Ovary (tissue), 3 donors: ENCODE results near the gene CD9.

Source experiments
- CTCF ChIP-seq, 3 donors: fragments of 450-650 bp in 2 of 3; fragments of 200-600 bp in 1 of 3; IDR thresholded peaks; one replicate each; pipeline versions ENCODE4 v1.5.1 to v1.8.0; 2016 to 2022; ENCODE audit warnings: antibody characterized with exemption in 3 of 3, mild to moderate bottlenecking in 1 of 3
- EP300 ChIP-seq: sonication (generic); formaldehyde crosslinking; IDR thresholded peaks from one replicate; pipeline ENCODE4 v1.6.1; 2017; ENCODE audit warnings: antibody characterized with exemption
- donor health status: DM: no; HTN: no; CAD: no.

DNA sequence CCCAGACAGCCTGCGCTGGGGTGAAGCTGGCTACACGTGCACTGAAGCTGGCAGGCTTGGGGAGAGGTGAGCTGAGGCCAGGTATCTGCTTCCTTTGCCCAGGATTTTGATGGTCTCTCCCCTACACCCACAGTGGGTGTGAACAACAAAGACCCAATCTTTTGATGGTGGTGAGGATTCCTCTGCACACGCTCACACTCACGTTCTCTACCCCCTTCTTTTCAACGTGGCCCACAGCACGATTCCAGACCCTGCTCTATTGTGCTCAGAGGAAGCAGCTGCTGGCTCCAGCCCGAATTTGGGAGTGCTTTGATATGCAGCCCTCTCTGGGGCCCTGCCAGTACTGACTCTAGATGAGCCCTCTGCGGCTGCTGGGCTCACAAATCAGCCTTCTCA, 4.9 kb downstream of the CD9 start:
- no peak for TF ChIP-seq CTCF (IDR thresholded peaks at IDR 0.05)
- TF ChIP-seq EP300, result no peak
